OCI-LY7 (cell line): Measurements from ENCODE around the gene SLC2A10. TPM values are rescaled to one million over a fixed set of nuclear protein-coding genes. Genes with fewer than 3 reads are reported as not detected.

Source experiments
- BruUV-seq: library from RNA; stranded (reverse); fragments of 400-500 nt; replicated peaks from 2 replicates; lab custom pipeline; 2021; lab: Mats Ljungman, UMichigan
- CTCF ChIA-PET: fragments of 300-600 bp; sonication (Branson Sonifier 250); formaldehyde crosslinking; loops from one replicate; lab custom pipeline; 2022; ENCODE audit warnings: antibody characterized with exemption; ENCODE audit not compliant: unreplicated experiment; lab: Charles Lee
- POLR2A ChIA-PET: fragments of 300-600 bp; sonication (Branson Sonifier 250); formaldehyde crosslinking; loops from one replicate; lab custom pipeline; 2022; ENCODE audit warnings: antibody characterized with exemption; lab: Charles Lee
- DNase-seq: peaks from one replicate; pipeline ENCODE4 v3.0.0-alpha.2; 2015; ENCODE audit warnings: low spot score
- H2AFZ ChIP-seq: fragments of 200-600 bp; sonication (generic), shearing (Covaris generic); 2 replicates; pipeline ENCODE4 v1.6.1; 2014; ENCODE audit warnings: mild to moderate bottlenecking, antibody characterized with exemption, low read length, moderate library complexity
- H3K27ac ChIP-seq: fragments of 200-600 bp; sonication (generic); 2 replicates; pipeline ENCODE4 v1.5.1; 2014; ENCODE audit warnings: mixed run types, low read depth, mild to moderate bottlenecking, moderate library complexity, low read length, inconsistent platforms; ENCODE audit not compliant: poor library complexity, severe bottlenecking
- H3K36me3 ChIP-seq: fragments of 200-600 bp; sonication (generic); 2 replicates; pipeline ENCODE4 v1.6.1; 2014; ENCODE audit warnings: mild to moderate bottlenecking, antibody characterized with exemption, low read length, moderate library complexity, mixed read lengths; ENCODE audit not compliant: insufficient read depth
- H3K4me1 ChIP-seq: fragments of 200-600 bp; sonication (generic); 2 replicates; pipeline ENCODE4 v1.5.1; 2014; ENCODE audit warnings: mild to moderate bottlenecking, low read length; ENCODE audit not compliant: insufficient read depth, poor library complexity, severe bottlenecking
- H3K4me2 ChIP-seq: fragments of 200-600 bp; sonication (generic); 2 replicates; pipeline ENCODE4 v1.6.1; 2014; ENCODE audit warnings: mild to moderate bottlenecking, low read length
- H3K4me3 ChIP-seq: fragments of 200-600 bp; sonication (generic); 2 replicates; pipeline ENCODE4 v1.5.1; 2014; ENCODE audit warnings: mild to moderate bottlenecking, low read depth, low read length; ENCODE audit not compliant: poor library complexity, severe bottlenecking
- H3K79me2 ChIP-seq: fragments of 200-600 bp; sonication (generic); 2 replicates; pipeline ENCODE4 v1.6.1; 2016; ENCODE audit warnings: low read depth, mild to moderate bottlenecking, low read length, moderate library complexity, mixed read lengths; ENCODE audit not compliant: insufficient read depth
- H3K9me2 ChIP-seq: fragments of 200-600 bp; sonication (generic); 2 replicates; pipeline ENCODE4 v1.6.1; 2016; ENCODE audit warnings: mild to moderate bottlenecking, low read length, mixed read lengths; ENCODE audit not compliant: insufficient read depth
- H3K9me3 ChIP-seq: fragments of 200-600 bp; sonication (generic); 2 replicates; pipeline ENCODE4 v1.6.1; 2014; ENCODE audit warnings: mild to moderate bottlenecking, mixed run types, low read length, mixed read lengths
- H4K20me1 ChIP-seq: fragments of 200-600 bp; sonication (generic); 2 replicates; pipeline ENCODE4 v1.6.1; 2014; ENCODE audit warnings: mild to moderate bottlenecking, antibody characterized with exemption, low read length, moderate library complexity, mixed read lengths; ENCODE audit not compliant: insufficient read depth
- CTCF ChIP-seq: fragments of 200-600 bp; sonication (generic); conservative IDR thresholded peaks from 2 replicates; pipeline ENCODE4 v1.5.1; 2014; ENCODE audit warnings: mild to moderate bottlenecking, antibody characterized with exemption, low read length, moderate library complexity, mixed read lengths
- EZH2phosphoT487 ChIP-seq: fragments of 200-600 bp; sonication (generic); IDR thresholded peaks from 2 replicates; pipeline ENCODE4 v1.6.1; 2018; ENCODE audit warnings: low read depth, borderline replicate concordance, mild to moderate bottlenecking, mixed run types, antibody characterized with exemption, low read length, moderate library complexity, mixed read lengths
- intact Hi-C: fragments of 100-400 bp; cut with micrococcal nuclease; formaldehyde crosslinking; loops from one replicate; pipeline ENCODE4 v1.10.0; 2022; ENCODE audit not compliant: unreplicated experiment
- total RNA-seq, 2 experiments: library from RNA; depleted of rRNA in 1 of 2; stranded (reverse); fragments of >200 nt in 1 of 2; shearing (Covaris generic) in 1 of 2; gene quantifications; 2 replicates each; pipeline ENCODE4 v1.2.3, GENCODE V29; 2014 to 2022

SLC2A10 gene
- total RNA-seq, 2 experiments from 2014 or later = not detected

GRCh38 chr20:46723039-46723438, 13.6 kb downstream of the SLC2A10 start:
- Histone ChIP-seq H3K9me3 (0 out of 2 replicates have a peak, but pooled peaks cover 4% of the 10 kb centered on the region), H3K4me1 (no peaks in the 10 kb centered on the region), H3K79me2 (no peaks in the 10 kb centered on the region), H4K20me1 (no peaks in the 10 kb centered on the region), H3K36me3 (no peaks in the 10 kb centered on the region), H3K4me3 (no peak overlapping the region), H3K27ac (no peak overlapping the region), H3K9me2 (no peaks in the 10 kb centered on the region), H3K4me2 (no peak overlapping the region), H2AFZ (no peak overlapping the region)
- TF ChIP-seq EZH2phosphoT487 (no peak), CTCF (no peak)
- BruUV-seq = no TSS peak
- CTCF ChIA-PET = no interaction called here
- DNase-seq = no peak
- intact Hi-C loops = no loop called here
- POLR2A ChIA-PET = no interaction called here

- no TSS peak for BruUV-seq
- no peaks in the 10 kb centered on the region for H3K79me2 ChIP-seq
Observed at GRCh38 chr20:46724343-46724959, 15.0 kb downstream of the SLC2A10 start.

More at GRCh38 chr20:46724343-46724959, 15.0 kb downstream of the SLC2A10 start:
- no peak overlapping the region for H3K4me2 ChIP-seq
- no peak overlapping the region for H3K27ac ChIP-seq
- DNase-seq = no peak
- intact Hi-C loops = no loop called here
- H3K9me2 ChIP-seq = no peaks in the 10 kb centered on the region
- no peaks in the 10 kb centered on the region for H4K20me1 ChIP-seq
- no peaks in the 10 kb centered on the region for H3K36me3 ChIP-seq
- no peaks in the 10 kb centered on the region for H3K4me1 ChIP-seq
- CTCF ChIA-PET = no interaction called here
- no peak overlapping the region for H3K4me3 ChIP-seq
- POLR2A ChIA-PET = no interaction called here
- H2AFZ ChIP-seq = no peak overlapping the region
- TF ChIP-seq EZH2phosphoT487 (no peak), CTCF (no peak)
- H3K9me3 ChIP-seq = 0 out of 2 replicates have a peak, but pooled peaks cover 4% of the 10 kb centered on the region
